Activated CD4-positive, alpha-beta T cell treated with anti-CD3 and anti-CD28 coated beads, Interleukin-2, amount 50 U/mL, for 16 hours (primary cell): ENCODE data around the gene SHROOM1.
"Not testable (repeated sequence)": the region's sequence is repeated elsewhere in the genome, so short reads cannot be mapped to it uniquely, and the experiment has no call there.

ENCODE experiments used
- DNase-seq: peaks from one replicate; pipeline ENCODE4 v3.0.0-alpha.2; 2020

Gene SHROOM1

DNA sequence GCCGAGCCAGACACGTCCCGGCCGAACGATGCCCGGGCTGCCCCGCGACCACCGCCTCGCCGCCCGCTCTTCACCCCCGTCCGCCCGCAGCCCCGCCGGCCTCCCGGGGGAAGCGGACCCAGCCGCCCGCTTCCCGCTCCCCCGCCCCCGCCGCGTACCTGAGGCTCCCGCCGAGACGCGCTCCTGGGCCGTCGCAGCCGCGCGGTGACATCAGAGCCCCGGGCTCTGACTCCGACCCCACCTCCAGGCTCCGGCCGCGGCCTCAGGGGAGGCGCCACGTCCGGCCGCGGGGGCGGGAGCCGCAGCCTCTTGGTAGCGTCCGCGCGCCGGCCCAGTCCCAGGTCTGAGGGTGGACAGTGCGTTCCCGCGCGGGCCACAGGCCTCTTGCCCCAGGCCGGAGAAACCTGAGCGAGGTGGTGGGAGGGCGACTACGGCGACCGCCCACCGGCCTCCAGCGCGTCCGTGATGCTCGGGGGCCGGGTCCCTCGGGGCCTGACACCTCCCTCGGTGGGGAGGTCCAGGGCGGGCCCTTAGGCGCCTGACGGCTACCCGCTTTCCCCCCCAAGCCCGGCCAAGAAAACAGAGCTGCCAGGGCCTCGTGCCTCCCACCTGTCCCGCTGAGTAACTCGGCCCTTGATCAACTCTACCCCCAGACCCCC is at the start of gene SHROOM1:
Gene SHROOM1, minus strand, starts transcription at position 212 of the 659 bp plus-strand sequence. CDS start 4,507 bp downstream, outside the sequence.
- DNase-seq = no peak

GRCh38 chr5:132877938-132878337 is 47.5 kb upstream of the SHROOM1 start:
- no peak for DNase-seq

- DNase-seq = no peak
These were observed 47.0 kb upstream of the SHROOM1 start for GRCh38 chr5:132877466-132877865.

DNA sequence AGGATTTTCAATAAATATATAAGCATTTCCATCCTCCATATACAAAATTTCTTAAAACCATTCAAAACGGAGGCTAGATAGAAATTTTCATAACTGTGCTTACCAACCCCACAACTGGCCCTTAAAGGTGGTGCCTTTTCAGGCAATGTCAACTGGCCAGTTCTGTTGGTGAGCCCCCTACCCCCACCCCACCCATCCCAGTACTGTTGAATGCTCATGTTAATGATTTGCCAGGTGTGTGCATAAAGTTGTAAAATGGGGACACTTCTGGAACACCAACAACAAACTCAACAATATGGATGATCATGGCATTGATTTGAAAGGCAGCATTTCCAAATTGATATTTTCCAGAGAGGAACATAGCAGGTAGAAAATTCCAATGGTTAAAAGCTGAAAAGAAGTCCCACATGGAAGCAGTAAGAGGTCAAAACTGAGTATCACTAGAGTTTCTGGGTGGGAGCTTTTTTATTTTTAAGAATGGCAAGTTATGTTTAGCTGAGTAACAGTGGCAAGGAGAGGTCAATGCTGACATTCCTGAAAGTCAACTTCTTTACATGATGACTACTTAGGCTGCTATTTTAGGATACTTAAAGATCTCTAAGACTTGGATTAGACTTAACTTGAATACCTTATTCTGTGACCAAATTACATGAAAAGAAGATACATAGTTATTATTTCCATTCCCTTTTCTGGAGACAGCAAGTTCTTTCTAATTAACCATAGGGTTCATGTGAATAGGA is 45.7 kb upstream of the SHROOM1 start:
- DNase-seq = no peak

DNA sequence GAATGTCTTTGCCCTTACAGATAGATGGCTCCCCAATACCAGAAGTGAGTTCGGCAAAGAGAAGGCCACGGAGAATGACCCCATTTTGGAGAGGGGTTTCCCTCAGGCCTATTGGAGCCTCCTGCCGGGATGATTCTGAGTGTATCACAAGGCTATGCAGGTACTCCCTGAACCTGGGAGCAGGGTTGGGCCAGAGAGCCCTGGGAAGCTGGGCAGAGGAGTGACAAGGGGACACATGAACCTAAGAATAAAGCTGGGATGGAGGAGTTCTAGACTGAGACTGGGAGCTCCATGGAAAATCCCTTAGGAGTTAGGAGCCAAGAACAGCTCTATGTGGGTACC is 43.5 kb upstream of the SHROOM1 start:
- no peak for DNase-seq

DNA sequence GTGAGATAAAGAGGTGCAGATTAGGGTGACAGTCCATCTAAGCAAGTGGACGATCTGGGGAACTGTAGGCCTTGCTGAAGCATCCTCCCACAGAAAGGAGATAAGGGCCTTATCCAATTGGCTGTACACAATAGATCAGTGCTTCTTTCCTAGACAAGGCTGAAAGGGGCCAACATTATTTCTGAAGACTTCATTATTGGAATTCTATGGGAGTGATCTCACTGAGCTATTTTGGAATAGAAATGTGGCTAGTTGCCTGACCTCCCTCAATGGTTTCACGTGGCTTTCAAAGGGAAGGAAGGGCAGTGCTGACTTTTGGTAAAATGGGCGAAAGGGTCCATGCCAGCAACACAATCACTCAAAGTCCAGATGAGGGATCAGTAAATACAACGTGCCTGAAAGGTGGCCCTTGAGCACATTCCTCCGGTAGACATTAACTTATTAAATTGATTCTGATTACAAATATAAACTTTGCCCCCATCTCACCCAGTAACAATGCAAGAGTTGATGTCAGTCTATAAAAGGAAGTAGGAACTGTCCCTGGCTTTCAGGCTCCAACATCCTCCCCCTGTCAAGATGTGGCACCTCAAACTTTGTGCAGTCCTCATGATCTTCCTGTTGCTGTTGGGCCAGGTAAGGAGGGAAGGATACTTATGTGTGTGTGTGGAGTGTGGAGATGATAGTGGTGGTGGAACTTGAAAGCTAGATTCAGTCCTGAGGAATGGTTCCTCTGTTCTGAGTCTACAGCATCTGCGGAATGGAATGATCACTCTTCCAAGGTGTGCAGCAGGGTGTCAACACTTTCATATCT is 42.9 kb upstream of the SHROOM1 start, which contains the start of gene LEAP2:
Gene LEAP2, plus strand, starts transcription at position 550 of the 811 bp plus-strand sequence. Its CDS starts 27 bp downstream, at position 577.
- no peak for DNase-seq

DNA sequence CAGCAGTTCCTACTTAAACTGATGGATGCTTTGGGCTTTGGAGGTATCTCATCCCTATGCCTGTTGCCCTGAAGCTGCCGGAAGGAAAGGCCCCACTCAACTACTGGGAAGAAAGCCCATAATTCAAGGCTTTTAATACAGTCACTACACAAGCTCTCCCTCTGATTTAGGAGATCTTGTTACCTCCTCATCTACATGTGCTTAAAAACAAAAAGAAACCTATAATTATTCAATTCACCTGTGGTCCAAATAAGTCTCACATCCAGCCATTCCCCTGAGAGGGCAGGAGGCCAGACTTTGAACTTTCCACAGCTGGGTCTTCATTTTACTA is 42.3 kb upstream of the SHROOM1 start:
- no peak for DNase-seq

- no peak for DNase-seq
These were observed 41.2 kb upstream of the SHROOM1 start for GRCh38 chr5:132871459-132872284.

DNA sequence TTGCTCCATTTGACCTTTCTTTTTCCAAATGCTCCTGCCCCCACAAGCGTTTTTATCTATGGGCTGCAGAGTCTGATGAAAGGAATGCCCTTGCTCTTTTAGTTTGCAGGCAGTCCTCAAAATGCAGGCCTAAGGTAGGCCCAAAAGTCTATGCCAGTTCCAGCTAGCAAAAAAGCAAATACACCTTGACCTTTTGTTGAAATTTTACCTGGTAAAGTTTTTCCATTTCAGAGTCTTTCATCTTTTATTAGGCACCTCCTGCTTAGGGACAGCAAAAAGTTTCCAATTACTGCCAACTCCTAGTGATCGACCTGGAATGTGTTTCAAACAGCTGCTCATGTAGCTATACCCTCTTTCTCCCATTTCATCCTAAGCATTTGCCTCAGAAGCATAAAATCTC is 40.4 kb upstream of the SHROOM1 start:
- no peak for DNase-seq

DNA sequence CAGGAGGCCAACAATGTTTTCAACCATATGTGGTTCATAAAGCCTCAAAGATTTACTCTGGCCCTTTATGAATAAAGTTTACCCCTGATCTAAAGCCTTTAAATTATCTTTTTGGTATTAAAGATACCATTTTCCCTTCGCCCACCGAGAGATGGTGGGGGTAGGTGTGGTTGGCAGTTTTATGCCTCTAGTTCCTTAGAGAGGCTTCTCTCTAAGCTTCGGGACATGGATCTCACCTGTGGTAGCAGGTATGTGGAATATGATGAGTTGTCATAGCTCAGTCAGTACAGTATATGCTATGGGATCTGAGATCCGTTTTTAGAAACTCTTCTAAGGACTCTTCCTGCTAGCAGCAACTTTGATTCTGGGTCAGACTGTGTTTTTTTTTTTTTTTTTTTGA is 38.3 kb upstream of the SHROOM1 start:
- DNase-seq = no peak

GRCh38 chr5:132867046-132867451 is 36.6 kb upstream of the SHROOM1 start:
- DNase-seq = no peak

DNA sequence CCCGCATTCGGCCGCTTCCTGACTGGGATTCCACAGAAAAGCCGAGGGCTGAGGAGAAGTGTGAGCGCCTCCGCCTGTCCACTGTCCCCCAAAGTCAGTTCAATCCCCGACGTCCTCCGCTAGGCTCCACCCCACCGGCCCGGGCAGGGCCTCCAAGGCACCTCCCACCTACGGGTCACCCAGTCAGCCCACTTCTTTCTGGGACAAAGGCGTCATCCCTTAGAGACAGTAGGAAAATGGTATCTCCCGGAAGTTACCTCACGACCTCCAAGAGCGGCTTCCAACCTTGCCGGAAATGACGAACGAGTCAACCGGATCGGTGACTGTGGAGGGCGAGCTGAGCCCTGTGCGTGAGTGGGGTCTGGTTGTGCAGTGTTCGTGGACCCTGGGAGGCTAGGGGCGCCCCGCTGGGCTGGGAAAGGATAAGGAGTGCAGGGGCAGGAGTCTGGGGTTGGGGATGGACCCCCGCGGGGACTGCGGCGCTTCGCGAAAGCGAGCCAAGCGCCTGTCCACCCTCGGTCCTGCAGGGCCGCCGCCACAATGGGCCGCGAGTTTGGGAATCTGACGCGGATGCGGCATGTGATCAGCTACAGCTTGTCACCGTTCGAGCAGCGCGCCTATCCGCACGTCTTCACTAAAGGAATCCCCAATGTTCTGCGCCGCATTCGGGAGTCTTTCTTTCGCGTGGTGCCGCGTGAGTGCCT is 36.0 kb upstream of the SHROOM1 start, which contains the start of the genes GDF9 and UQCRQ:
Gene GDF9, minus strand, starts transcription at position 128 of the 704 bp plus-strand sequence. CDS start 1,936 bp downstream, outside the sequence.
Gene UQCRQ, plus strand, starts transcription at position 301 of the 704 bp plus-strand sequence. Its CDS starts 240 bp downstream, at position 541.
- peak; percentile 98 for DNase-seq

GRCh38 chr5:132865668-132866341 is 35.4 kb upstream of the SHROOM1 start:
- no peak for DNase-seq

DNA sequence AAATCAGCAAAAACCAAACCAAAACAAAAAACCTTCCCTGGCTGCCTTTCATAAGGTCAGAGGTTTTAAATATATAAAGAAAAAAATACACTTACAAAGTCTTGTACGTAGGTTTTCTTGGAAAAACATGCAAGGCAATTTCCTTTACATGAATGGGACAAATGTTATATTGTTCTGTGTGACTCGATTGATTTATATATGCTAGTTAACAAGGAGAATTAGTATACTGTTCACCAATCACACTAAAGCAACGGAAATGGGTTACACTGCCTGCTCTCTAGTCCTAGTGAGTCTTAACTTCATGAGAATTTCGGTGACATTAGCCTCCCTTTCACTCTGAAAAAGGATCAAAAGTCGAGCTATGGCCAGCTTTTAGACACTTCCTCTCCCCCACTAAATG is 30.3 kb upstream of the SHROOM1 start:
- no peak for DNase-seq

DNA sequence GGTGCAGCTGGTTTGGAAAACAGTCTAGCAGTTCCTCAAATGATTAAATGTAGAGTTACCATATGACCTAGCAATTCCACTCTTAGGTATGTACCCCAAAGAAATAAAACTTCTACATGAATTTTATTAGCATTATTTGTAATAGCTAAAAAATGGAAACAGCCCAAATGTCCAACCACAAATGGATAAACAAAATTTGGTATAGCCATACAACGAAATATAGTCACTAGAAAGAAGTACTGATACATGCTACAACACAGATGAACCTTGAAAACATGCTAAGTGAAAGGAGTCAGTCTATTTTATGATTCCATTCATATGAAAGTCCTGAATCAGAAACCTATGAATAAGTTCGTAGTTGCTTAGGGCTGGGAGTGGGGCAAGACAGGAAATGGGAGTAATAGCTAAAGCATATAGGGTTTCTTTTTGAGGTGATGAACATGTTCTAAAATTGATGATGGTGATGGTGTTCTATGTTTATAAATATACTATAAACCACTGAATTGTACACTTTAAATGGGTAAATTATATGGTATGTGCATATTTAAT is 29.5 kb upstream of the SHROOM1 start:
- peak; percentile 12 for DNase-seq

GRCh38 chr5:132856011-132856410 is 25.6 kb upstream of the SHROOM1 start:
- DNase-seq = no peak

DNA sequence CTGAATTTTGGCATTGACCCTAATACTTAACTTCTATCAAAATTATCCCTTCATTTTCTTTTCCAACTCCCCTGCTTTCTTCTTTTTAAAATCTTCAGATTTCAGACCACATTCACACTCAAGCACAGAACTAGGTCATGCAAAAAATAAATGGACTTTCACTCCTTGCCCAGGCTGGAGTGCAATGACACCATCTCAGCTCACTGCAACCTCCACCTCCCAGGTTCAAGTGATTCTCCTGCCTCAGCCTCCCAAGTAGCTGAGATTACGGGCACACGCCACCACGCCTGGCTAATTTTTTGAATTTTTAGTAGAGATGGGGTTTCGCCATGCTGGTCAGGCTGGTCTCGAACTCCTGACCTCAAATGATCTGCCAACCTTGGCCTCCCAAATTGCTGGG is 24.5 kb upstream of the SHROOM1 start:
- DNase-seq = not testable (repeated sequence)

GRCh38 chr5:132854301-132854700 is 23.9 kb upstream of the SHROOM1 start:
- no peak for DNase-seq

GRCh38 chr5:132853790-132854189 is 23.3 kb upstream of the SHROOM1 start:
- DNase-seq = no peak

- no peak for DNase-seq
These were observed 22.9 kb upstream of the SHROOM1 start for GRCh38 chr5:132853323-132853722.

DNA sequence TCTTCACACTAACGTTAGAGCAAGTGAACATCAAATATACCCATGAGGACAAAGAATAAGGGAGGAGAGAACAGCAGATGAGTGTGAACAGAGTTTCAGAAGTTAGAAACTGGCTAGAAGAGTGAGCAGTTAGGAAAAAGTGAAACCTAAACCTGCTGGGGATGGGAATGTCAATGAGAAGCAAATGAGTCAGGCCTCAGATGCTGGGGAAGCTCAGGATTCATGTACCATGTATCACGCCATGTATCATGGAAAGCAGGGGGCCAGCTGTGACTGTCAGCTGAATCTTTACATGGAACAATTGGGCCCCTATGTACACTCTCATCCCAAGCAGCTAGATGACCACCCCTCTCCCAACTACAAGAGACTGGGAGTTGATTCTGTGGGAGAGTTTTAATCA is 19.6 kb upstream of the SHROOM1 start:
- DNase-seq = no peak
